GM19467 (cell line): Measurements from ENCODE around the gene PPL.

Experiments used
- ATAC-seq: cut with Tn5 transposase; IDR thresholded peaks from one replicate; pipeline ENCODE4 v1.9.1; 2021; ENCODE audit warnings: mild to moderate bottlenecking, moderate library complexity; ENCODE audit not compliant: unreplicated experiment

Gene PPL

DNA sequence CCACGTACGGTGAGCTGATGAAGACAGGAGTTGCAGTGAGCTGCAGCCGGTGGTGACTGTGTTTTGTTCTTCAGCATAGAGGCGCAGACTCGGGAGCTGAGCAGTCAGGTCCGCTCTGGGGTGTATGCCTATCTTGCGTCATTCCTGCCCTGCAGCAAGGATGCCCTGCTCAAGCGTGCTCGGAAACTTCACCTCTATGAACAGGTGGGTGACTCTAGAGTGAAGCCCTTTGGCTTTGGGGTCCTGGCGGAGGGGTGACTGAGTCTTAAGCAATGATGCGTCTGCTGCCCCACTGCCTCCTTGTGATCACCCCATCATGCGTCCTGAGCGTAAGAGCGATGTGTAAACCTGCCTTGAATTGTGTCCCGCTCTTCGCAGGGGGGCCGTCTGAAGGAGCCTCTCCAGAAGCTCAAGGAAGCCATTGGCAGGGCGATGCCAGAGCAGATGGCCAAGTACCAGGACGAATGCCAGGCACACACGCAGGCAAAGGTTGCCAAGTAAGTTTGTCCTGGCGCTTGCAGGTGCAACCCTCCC lies 66.7 kb downstream of the PPL start:
- no peak for ATAC-seq

DNA sequence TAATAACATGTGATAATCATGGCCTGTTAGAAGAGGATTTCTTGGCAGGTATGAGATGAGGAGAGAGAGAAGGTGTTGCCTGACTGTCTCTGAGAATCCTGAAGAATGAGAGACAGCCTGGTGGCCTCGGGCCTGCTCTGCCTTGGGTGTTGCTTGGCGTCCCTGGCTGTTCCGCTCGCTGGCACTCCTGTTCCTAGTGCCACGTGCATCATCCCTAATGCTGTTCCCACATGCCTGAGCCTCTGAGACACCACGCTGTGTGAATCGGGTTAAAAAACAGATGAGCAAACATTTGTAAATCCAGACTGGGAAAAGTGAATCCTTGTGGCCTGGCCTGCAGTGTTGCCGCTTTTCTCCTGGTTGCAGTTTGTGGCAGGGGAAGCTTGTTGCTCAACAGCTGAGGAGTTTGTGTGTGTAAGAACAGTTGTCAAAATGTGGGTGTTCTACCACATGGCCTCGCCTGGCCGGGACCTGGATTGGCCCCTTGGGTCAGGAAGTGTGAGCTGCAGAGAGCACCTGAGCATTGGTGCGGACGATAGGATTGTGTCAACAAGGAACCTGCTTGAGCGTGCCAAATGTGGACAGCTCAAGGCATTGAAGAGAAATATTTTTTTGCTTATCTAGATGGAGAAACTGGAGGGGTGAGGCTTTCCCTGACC lies 67.7 kb downstream of the PPL start:
- no peak for ATAC-seq

DNA sequence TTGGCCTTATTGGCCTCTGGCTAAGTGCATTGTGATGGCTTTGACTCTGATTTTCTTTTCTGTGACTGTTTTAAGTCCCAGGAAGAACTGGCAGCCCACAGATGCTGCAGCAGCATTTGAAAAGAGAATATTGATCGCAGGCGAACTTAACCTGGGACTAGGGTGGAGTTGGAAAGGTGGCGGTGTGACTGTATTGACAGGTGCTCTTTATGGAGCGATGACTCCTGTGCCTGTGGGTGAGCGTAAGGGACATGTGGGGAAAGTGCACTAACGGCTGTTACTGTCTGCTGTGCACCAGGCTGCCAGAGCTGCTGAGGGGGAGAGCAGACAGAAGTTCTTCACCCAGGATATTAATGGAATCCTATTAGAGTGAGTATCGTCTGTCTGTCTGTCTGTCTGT lies 68.4 kb downstream of the PPL start:
- no peak for ATAC-seq

DNA sequence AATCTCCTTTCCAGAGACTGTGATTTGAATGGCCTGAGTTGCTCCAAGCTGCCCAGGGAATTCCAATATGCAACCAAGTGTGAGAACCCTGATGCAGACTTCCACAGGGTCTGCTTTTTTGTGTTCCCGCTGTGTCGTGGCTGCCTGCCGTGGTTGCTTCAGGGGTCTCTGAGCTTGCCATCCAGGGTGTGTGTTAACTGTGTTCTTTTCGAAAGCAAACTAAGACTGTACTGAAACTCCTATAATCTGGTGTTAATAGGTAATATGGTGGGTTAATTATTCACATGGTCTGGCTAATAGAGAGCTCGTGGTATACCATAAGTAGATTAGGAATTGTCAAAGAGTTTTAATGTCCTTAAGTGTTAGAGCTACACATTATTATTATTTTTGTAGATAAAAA lies 68.9 kb downstream of the PPL start:
- ATAC-seq = peak; percentile 69

GRCh38 chr16:4866586-4866985 lies 70.4 kb downstream of the PPL start:
- ATAC-seq = no peak

DNA sequence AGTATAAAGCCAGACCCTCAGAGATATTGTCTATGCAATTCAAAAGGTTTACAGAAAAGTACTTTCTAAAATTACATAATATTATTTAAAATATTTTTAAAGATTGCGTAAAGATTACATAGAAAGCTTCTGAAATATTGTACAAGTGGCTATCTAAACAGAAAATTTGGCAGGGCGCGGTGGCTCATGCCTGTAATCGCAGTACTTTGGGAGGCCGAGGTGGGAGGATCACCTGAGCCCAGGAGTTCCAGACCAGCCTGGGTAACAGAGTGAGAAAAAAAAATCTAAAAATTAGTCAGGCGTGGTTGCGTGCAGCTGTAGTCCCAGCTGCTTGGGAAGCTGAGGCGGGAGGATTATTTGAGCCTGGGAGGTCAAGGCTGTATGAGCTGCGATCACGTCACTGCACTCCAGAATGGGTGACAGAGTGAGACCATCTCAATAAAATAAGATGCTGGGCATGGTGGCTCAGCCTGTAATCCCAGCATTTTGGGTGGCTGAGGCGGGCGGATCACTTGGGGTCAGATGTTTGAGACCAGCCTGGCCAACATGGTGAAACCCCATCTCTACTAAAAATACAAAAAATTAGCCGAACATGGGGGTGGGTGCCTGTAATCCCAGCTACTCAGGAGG lies 71.6 kb downstream of the PPL start:
- no peak for ATAC-seq

- no peak for ATAC-seq
Measured at GRCh38 chr16:4864728-4865127, 72.2 kb downstream of the PPL start.

- ATAC-seq = no peak
Measured at GRCh38 chr16:4862639-4863038, 74.3 kb downstream of the PPL start.

- no peak for ATAC-seq
Measured at GRCh38 chr16:4860727-4861342, 76.1 kb downstream of the PPL start.

DNA sequence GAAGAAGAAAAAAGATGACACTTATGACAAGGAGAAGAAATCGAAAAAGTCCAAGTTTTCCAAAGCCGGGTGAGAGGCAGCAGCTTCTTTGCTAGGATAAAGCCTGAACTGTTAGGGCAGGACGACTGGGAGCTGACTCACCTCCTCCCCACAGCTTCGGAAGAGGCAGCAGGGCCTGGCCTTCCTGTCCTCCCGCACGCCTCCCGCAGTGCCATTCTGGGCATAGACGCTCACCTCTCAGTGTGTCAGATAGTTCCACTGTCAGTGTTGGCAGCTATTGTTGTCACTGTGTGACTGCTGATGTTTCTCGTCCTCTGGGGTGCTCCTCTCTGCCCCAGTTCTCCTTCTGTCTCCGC lies 77.1 kb downstream of the PPL start:
- ATAC-seq = no peak

DNA sequence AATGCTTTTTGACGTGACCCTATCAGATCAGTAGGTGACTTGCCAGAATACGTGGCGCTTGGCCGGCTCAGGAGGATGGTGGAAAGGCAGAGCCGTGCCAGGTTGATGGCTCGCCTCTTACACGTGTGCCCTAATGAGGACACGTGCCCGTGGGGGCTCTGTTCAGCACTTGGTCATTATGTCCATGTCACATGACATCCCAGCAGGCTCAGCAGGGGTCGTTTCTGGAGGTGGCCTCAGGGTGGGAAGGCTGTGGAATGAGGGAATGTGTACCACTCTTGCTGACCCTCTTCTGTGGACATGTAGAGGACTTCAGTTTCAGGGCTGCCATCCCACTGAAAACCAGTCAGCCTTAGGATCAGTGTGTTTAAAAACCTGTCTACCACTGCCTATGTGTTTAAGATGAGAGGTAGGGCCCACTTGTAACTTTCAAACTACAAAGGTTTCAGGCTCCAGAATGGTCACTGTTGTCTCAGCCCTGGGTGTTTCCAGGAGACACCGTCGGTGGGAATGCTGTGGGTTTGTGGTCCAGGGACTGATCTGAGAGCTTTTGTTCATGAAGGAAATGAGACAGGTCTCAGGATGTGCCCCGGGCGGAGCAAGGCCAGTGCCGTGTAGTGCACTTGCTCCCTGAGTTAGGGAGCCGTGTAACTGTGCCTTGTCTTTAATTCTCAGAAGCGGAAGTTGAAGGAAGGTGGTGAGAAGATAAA lies 77.6 kb downstream of the PPL start:
- no peak for ATAC-seq

- no peak for ATAC-seq
Measured at GRCh38 chr16:4855804-4856203, 81.1 kb downstream of the PPL start.

DNA sequence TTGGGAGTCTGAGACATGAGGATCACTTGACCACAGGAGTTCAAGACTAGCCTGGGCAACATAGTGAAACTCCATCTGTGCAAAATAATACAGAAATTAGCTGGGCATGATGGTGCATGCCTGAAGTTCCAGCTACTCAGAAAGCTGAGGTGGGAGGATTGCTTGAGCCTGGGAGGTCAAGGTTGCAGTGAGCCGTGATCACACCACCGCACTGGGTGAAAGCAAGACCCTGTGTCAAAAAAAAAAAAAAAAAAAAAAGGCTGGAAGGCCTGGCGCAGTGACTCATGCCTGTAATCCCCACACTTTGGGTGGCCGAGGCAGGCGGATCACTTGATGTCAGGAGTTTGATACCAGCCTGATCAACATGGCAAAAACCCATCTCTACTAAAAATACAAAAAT lies 81.6 kb downstream of the PPL start:
- ATAC-seq = no peak

GRCh38 chr16:4852221-4852872 lies 84.6 kb downstream of the PPL start:
- no peak for ATAC-seq

- no peak for ATAC-seq
Measured at GRCh38 chr16:4850211-4850610, 86.7 kb downstream of the PPL start.

GRCh38 chr16:4847774-4848587 lies 89.0 kb downstream of the PPL start:
- peak; percentile 14 for ATAC-seq

GRCh38 chr16:4846901-4847773 lies 89.8 kb downstream of the PPL start, which contains the start of the genes GLYR1 and UBN1:
Gene GLYR1 (minus strand): TSS chr16:4847288. CDS start chr16:4847265, 23 bp downstream.
Gene UBN1 (plus strand): TSS chr16:4847481. CDS start chr16:4852918, 5,437 bp downstream.
- ATAC-seq = peak; percentile 81

- peak; percentile 15 for ATAC-seq
Measured at GRCh38 chr16:4846503-4846900, 90.4 kb downstream of the PPL start.

DNA sequence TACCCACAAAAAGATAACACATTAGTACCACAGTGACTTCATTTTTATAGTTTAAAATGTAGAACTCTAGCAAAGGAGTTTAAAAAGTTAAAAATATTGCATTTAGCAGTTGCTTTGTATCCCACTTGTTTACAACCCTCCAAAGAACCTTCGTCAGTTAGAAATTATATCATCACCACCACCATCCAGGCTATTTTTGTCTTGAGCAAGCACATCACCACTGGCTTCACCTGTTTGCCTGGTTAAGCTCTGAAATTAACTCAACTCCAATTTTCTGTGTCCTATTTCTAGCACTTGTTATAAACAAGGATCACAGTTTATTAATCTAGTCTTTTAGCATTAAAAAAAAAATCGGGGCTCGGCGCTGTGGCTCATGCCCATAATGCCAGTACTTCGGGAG lies 96.0 kb downstream of the PPL start:
- ATAC-seq = no peak
